GM18505 (cell line): ENCODE results near the gene CIB2.
"Not testable (repeated sequence)": the region's sequence is repeated elsewhere in the genome, so short reads cannot be mapped to it uniquely, and the experiment has no call there.

ENCODE experiments used
- ATAC-seq: cut with Tn5 transposase; IDR thresholded peaks from one replicate; pipeline ENCODE4 v1.9.1; 2021; ENCODE audit not compliant: unreplicated experiment
- POLR2A ChIP-seq: IDR thresholded peaks from 4 replicates; pipeline ENCODE4 v1.6.1; 2011; ENCODE audit warnings: borderline replicate concordance; ENCODE audit not compliant: insufficient read depth, insufficient read length; ENCODE audit errors: extremely low read depth

The CIB2 gene

DNA sequence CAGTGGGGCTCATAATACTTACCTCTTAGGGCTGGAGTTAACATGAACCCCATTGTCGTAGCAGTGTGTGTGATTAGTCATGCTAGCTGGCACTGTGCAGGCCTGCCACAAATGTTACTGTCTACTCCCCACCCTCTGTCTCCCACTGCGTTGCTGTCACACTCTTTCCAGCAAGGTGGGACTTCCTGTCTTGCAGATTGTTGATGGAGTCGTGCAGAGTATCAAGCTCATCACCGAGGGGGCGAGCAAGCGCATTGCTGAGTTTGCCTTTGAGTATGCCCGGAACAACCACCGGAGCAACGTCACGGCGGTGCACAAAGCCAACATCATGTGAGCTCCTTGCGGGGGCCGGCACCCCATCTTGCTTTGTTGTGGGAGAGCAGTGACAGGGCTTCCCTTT, 30.8 kb upstream of the CIB2 start:
- TF ChIP-seq POLR2A: no peak
- no peak for ATAC-seq

DNA sequence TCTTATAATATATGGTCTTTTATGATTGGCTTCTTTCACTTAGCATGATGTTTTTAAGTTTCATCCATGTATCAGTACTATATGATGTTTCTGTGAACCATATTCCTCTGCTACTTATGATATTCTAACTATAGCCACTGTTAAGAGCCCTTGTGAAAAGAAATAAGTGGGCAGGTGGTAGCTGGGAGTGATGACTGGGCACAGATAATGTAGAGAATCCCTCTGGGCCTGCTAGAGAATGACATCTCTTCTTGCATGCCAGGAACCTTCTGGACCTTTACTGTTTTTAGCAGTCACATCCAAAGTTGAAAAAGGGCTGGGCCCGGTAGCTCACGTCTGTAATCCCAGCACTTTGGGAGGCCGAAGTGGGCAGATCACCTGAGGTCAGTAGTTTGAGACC, 28.1 kb upstream of the CIB2 start:
- no peak for ATAC-seq
- TF ChIP-seq POLR2A: no peak

DNA sequence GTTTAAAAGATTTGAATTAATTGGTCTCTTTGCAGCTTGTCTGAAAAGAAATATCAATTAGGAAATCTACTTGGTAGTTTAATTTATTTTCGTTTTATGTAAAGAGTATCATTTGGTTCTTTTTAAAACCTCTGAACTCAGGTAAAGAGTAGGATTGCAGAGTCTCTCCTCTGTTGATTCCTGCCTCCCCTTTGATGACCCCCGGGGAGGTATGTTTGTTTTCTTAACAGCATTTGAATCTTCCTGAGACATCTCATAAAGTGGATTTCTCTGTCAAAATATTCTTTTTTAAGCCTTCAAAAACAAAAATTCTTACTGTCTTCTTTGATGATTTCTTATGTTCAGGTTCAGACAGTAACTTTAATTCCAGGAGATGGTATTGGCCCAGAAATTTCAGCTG, 26.0 kb upstream of the CIB2 start:
- TF ChIP-seq POLR2A: no peak
- ATAC-seq: no peak

DNA sequence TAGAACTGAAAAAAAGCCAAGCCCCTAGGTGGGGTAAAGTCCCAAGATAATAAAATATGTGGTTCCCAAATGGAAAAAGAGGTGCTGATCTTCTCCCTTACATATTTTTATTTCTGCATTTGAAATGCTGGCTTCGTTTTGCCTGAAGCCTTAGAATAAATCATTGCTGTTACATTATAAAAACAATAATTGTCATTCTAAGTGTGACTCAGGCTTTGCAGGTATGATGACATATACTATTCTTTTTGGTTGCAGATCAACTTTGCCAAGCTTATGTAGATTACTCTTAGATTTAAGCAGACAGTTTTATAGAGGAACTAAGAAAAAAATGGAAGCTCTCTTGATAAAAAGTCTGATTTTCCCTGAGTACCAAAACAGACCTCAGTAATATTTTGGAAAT, 25.4 kb upstream of the CIB2 start:
- no peak for TF ChIP-seq POLR2A
- no peak for ATAC-seq

DNA sequence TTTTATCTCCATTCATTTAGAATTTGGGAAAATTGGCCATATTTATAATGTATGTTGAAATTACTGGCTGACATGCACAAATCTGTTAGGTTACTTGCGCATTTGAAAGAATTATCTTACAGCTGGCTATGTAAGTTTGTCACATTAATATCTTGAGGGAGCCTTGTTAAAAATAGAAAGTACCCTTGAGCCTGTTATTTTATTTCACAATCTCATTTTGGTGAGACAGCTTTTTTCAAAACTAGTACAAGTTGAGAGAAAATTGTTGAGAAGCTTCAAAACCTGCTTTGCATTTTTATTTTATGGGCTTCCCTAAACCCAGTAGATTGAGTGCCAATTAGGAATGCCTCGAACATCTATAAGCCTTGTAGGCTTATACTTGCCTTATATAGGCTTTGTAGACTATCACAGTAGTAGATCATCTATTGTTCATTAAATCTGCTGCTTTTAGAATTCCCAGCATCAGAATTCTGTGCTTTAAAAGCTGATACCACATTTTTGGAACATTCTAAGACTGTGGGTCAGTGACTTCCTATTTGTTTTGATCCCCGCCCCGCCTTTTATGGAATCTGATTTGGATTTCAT, 24.2 kb upstream of the CIB2 start:
- ATAC-seq: no peak
- no peak for TF ChIP-seq POLR2A

DNA sequence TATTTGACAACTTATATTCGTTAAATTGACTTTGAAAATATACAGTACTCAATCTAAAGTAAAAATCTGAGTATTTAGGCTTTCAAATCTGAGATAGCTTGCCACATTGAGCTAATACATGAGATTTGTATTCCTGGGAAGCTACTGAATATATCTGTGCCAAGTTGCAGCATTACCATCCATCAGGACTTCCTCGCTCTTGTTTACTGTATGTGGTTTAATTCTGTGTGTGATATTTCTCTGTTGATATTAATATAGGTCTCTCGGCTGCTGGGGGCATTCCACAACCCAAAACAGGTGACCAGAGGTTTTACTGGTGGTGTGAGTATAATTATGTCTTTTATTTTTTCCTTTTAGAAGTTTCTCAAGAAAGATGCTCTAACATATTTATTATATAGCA, 23.7 kb upstream of the CIB2 start:
- no peak for ATAC-seq
- no peak for TF ChIP-seq POLR2A

DNA sequence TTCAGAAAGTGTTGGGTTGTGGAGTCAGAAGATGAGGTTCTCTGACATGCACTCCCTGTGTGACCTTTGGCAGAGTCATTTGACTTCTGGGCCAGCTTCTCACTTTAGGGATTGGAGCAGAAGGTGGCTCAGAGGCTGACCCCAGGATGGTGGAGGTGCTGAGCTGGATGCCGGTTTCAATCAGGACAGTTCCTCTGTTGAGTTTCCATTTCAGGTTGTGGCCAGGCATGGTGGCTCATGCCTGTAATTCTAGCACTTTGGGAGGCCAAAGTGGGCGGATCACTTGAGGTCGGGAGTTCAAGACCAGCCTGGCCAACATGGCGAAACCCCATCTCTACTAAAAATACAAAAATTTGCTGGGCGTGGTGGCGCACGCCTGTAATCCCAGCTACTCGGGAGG, 19.8 kb upstream of the CIB2 start:
- not testable (repeated sequence) for ATAC-seq

DNA sequence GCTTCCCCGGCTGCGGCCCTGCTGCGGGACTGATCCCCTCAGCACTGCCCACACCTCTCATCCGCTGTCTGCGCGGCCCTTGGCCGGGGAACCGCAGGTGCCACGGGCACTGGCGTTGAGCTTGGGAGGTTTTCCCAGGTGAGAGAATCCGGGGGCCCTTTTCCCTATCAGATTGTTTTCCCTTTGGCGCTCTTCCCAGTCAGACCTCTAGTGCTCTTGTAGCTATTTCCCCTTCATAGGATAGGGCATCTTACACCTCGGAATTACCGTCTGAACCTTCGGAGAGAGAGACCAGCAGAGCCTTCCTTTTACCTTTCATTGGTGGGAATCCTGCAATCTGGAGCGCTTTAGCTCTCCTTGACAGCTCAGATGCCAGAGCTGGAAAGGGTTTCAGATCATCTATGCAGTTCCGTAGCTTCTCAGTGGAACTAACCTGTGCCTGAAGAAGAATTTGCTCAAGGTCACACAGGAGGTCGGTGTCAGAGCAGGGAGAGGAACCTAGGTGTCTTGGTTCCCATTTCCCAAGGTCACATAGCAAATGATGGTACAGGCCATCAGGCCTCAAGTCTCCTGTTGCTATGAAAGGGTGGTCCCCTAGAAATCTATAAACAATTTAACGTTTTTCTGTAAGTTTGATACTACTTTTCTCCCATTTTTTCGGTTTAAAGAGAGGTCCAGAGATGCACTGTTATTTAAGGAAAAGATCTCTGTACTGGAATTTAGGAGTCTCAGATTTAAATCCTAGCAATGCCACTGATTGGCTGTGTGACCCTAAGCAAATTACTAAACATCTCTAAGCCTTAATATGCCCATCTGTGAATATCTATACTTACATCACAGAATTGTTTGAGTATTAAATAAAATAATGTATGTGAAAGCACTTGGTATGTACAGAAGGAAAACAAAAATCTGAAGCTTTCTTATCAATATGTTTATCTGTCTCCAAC, 18.8 kb upstream of the CIB2 start:
- ATAC-seq: peak; percentile 26
- no peak for TF ChIP-seq POLR2A

DNA sequence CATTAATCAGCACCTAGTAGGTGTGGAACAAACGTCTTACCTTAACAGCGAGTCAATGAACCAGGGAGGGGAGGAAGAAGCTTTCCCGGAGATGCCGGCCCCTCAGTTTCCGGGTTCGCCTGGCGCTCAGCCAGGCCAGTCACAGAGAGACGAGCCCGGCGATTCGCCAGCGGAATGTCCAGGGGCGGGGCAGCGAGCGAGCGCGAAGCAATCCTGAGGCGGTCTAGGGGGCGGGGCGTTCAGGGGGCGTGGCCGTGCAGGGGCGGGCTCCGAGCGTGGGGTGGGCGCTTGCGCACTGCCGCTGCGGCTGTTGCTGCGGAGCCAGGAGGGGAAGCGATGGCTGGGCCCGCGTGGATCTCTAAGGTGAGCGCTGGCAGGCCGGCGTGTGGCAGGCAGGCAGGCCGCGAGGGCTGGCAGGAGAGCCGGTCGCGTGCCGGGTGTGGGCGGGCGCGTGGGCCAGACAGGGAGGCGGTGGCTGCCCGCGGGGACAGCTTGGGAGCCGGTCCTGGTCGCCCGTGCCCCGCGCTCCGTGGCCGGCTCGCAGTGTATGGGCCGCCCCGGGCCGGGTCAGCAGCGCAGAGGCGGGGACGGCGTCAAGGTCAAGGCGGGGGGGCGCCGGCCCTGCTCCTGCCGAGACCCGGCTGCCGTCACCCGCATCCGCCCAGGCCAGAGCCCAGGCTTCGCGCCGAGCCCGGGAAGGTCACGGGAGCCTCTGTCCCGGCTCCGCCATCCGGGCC, 18.0 kb upstream of the CIB2 start, which contains the start of gene IDH3A:
TSS of gene IDH3A (plus strand) at position 295 of the 737 bp plus-strand sequence. CDS start at position 337, 42 bp downstream.
- peak; percentile 89 for TF ChIP-seq POLR2A
- ATAC-seq: peak; percentile 81

DNA sequence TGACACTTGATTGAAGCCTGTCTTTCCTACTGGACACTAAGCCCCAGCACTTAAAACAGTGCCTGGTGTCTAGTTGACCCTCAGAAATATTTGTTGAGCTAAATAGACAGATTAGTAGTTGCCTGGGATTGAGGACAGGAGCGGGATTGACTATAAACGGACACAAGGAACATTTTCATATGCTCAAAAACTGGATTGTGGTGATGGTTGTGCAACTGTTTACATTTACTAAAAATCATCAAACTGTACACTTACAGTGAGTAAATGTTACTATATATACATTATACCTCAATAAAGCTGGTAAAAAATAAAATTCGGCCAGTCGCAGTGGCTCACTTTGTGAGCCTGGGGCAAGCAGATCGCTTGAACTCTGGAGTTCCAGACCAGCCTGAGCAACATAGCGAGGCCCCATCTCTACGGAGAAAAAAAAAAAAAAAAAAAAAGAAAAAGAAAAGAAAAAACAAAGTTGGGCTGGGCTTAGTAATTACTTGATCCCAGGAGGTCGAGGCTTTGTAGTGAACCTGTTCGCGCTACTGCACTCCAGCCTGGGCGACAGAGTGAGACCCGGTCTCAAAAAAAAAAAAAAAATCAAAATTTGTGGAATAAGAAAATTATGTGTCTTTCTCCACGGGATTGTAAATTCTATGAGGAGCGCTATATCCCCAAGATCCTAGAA, 17.3 kb upstream of the CIB2 start:
- TF ChIP-seq POLR2A: no peak
- ATAC-seq: no peak

DNA sequence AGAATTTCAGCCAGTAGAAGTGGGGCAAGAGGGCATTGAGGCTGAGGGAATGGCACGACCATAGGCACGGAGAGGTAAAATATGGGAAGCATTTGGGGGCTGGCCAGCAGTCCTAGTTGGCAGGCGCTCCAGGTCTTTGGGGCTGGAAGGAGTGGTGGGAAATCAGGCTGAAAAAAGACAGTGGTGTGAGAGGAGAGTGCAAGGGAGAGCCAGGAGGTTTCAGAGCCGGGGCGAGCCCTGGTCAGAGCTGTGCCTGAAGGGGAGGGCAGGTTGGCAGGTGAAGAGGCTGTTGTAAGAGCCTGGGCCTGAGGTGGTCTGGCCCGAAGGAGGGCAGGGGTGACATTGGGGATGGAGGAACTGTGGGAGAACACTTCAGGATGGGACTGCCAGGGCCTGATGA, 16.3 kb upstream of the CIB2 start:
- no peak for TF ChIP-seq POLR2A

DNA sequence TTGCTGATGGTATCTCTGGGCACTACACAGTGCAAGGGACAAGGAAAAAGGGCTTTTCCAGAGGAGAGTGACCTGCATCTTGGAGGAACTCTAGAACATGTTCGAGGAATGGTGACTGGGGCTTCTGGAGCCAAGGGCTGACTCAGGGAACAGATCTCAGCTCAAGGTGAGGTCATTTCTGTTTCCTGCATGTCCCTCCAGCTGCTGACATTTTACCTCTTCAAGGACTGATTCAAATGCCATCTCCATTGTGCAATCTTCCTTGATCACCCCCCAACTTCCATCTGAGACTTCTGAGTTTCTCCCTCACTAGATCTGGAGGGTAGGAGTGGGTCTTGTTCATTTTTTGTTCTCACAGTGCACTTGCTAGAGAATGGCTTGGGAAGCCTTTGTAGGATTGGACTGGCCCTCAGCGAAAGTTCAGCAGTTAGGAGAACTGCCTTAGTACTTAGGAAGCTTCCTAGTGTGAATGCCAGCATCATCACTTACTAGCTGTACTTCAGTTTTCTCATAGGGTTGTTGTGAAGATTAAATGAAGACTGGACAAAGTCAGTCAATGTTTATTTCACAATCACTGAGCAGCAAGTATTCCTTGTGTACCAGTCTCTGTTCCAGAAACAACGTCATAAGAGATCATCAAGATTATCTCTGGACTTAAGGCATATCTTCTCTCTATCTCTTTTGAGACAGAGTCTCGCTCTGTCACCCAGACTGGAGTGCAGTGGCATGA, 15.3 kb upstream of the CIB2 start:
- no peak for TF ChIP-seq POLR2A
- ATAC-seq: no peak

More for the DNA sequence above, 16.3 kb upstream of the CIB2 start:
- ATAC-seq: no peak
